ENCODE data around the gene TMEM141.
A peak's percentile ranks its signal among the peaks of the same experiment; 100 is the strongest.
"Not testable (repeated sequence)": the region's sequence is repeated elsewhere in the genome, so short reads cannot be mapped to it uniquely, and the experiment has no call there.

Gene TMEM141

GRCh38 chr9:136838314-136839228 lies 47.4 kb downstream of the TMEM141 start:
- Histone ChIP-seq H3K4me3 (ENCODE audit: low read length) (no peak overlapping the region), H3K9me3 (ENCODE audit: control insufficient read depth, low read length) (no peaks in the 10 kb centered on the region), H3K27me3 (ENCODE audit: control insufficient read depth, insufficient read depth, low read length) (no peaks in the 10 kb centered on the region), H3K4me1 (ENCODE audit: control insufficient read depth, insufficient read depth, low read length) (peaks cover 32% of the 10 kb centered on the region), H3K9ac (ENCODE audit: low read length) (no peak overlapping the region), H3K36me3 (ENCODE audit: control insufficient read depth, insufficient read depth, low read length) (no peaks in the 10 kb centered on the region)

GRCh38 chr9:136839229-136840139 lies 48.3 kb downstream of the TMEM141 start:
- Histone ChIP-seq H3K36me3 (ENCODE audit: control insufficient read depth, insufficient read depth, low read length) (no peaks in the 10 kb centered on the region), H3K9ac (ENCODE audit: low read length) (no peak overlapping the region), H3K4me3 (ENCODE audit: low read length) (no peak overlapping the region), H3K9me3 (ENCODE audit: control insufficient read depth, low read length) (no peaks in the 10 kb centered on the region), H3K4me1 (ENCODE audit: control insufficient read depth, insufficient read depth, low read length) (peaks cover 32% of the 10 kb centered on the region), H3K27me3 (ENCODE audit: control insufficient read depth, insufficient read depth, low read length) (peaks cover 5% of the 10 kb centered on the region)

- Histone ChIP-seq H3K36me3 (ENCODE audit: control insufficient read depth, insufficient read depth, low read length) (no peaks in the 10 kb centered on the region), H3K9ac (ENCODE audit: low read length) (no peak overlapping the region)
Observed at GRCh38 chr9:136840140-136840876, 49.2 kb downstream of the TMEM141 start.

GRCh38 chr9:136840877-136841645 lies 49.9 kb downstream of the TMEM141 start:
- Histone ChIP-seq H3K36me3 (ENCODE audit: control insufficient read depth, insufficient read depth, low read length) (no peaks in the 10 kb centered on the region), H3K4me3 (ENCODE audit: low read length) (no peak overlapping the region), H3K4me1 (ENCODE audit: control insufficient read depth, insufficient read depth, low read length) (peaks cover 32% of the 10 kb centered on the region), H3K9me3 (ENCODE audit: control insufficient read depth, low read length) (no peaks in the 10 kb centered on the region), H3K9ac (ENCODE audit: low read length) (no peak overlapping the region), H3K27me3 (ENCODE audit: control insufficient read depth, insufficient read depth, low read length) (peaks cover 16% of the 10 kb centered on the region)

More at GRCh38 chr9:136840140-136840876, 49.2 kb downstream of the TMEM141 start:
- no peaks in the 10 kb centered on the region for H3K9me3 ChIP-seq (ENCODE audit: control insufficient read depth, low read length)
- no peak overlapping the region for H3K4me3 ChIP-seq (ENCODE audit: low read length)
- peaks cover 32% of the 10 kb centered on the region for H3K4me1 ChIP-seq (ENCODE audit: control insufficient read depth, insufficient read depth, low read length)
- peaks cover 10% of the 10 kb centered on the region for H3K27me3 ChIP-seq (ENCODE audit: control insufficient read depth, insufficient read depth, low read length)

DNA sequence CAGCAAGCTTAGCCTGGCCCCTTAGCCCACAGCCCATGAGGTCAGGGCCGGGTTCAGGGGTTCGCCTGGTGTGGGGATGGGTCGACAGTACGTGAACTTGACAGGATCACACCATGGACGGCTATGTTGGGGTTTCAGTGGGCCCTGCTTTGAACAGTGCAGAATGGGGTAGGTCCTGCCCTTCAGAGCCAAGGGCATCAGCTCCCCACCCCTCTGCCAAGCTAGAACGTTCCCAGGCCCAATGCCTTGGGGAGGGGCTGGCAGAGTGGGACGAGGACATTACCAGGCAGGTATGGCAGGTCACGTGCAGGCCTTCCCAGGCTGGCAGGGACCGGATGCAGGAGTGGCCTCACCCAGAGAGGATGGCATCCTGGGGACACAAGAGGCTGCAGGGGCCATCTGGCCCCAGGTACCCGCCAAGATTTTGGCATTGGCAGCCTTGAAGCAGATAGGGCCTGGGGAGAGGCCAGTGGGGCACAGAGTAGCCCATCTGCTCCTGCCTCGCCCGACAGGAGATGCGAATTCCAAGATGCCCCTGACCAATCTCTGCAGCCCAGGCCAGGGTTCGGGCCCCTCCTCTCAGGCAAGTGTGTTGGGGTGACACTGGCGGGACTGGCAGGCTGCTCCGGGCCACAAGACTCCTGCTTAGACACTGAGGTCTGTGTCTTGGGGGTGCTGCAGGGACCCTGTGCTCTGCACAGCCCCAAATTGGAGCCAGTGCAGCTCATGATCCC lies 50.7 kb downstream of the TMEM141 start:
- H3K9ac ChIP-seq (ENCODE audit: low read length), result peak overlapping the region; percentile 34
- H3K4me1 ChIP-seq (ENCODE audit: control insufficient read depth, insufficient read depth, low read length), result peaks cover 36% of the 10 kb centered on the region

GRCh38 chr9:136842380-136842948 lies 51.3 kb downstream of the TMEM141 start, which contains the start of gene AJM1:
TSS of gene AJM1 (plus strand) at chr9:136842478. CDS start at chr9:136844415, 1,937 bp downstream.
- H3K27me3 ChIP-seq (ENCODE audit: control insufficient read depth, insufficient read depth, low read length), result peaks cover 29% of the 10 kb centered on the region
- H3K4me1 ChIP-seq (ENCODE audit: control insufficient read depth, insufficient read depth, low read length), result peaks cover 36% of the 10 kb centered on the region
- H3K36me3 ChIP-seq (ENCODE audit: control insufficient read depth, insufficient read depth, low read length); H3K9me3 ChIP-seq (ENCODE audit: control insufficient read depth, low read length); H3K4me3 ChIP-seq (ENCODE audit: low read length): not testable (repeated sequence)
- peak within 1 kb of the TSS; percentile 34 for H3K9ac ChIP-seq (ENCODE audit: low read length)

More for the DNA sequence above, 50.7 kb downstream of the TMEM141 start:
- not testable (repeated sequence) for H3K36me3 ChIP-seq (ENCODE audit: control insufficient read depth, insufficient read depth, low read length); H3K4me3 ChIP-seq (ENCODE audit: low read length); H3K9me3 ChIP-seq (ENCODE audit: control insufficient read depth, low read length)
- H3K27me3 ChIP-seq (ENCODE audit: control insufficient read depth, insufficient read depth, low read length), result peaks cover 23% of the 10 kb centered on the region

Data from mucosa of stomach (tissue), 1 donor.